HG03378 (cell line): Measurements from ENCODE around the gene CCNY.
"Not testable (repeated sequence)": the region's sequence is repeated elsewhere in the genome, so short reads cannot be mapped to it uniquely, and the experiment has no call there.

ENCODE experiments used
- ATAC-seq: cut with Tn5 transposase; IDR thresholded peaks from one replicate; pipeline ENCODE4 v1.9.1; 2021; ENCODE audit warnings: mild to moderate bottlenecking, moderate library complexity; ENCODE audit not compliant: unreplicated experiment

Gene CCNY

GRCh38 chr10:35353805-35354204, 17.5 kb downstream of the CCNY start:
- ATAC-seq, result peak; percentile 52

GRCh38 chr10:35354257-35354656, 17.9 kb downstream of the CCNY start:
- not testable (repeated sequence) for ATAC-seq

- peak; percentile 74 for ATAC-seq
Observed at GRCh38 chr10:35355971-35356724, 19.8 kb downstream of the CCNY start.

- no peak for ATAC-seq
Observed at GRCh38 chr10:35356725-35357092, 20.4 kb downstream of the CCNY start.

- ATAC-seq, result no peak
Observed at GRCh38 chr10:35359056-35359455, 22.7 kb downstream of the CCNY start.

GRCh38 chr10:35359873-35360272, 23.6 kb downstream of the CCNY start:
- ATAC-seq, result no peak

- ATAC-seq, result no peak
Observed at GRCh38 chr10:35362701-35363350, 26.5 kb downstream of the CCNY start.

GRCh38 chr10:35363587-35363986, 27.3 kb downstream of the CCNY start:
- ATAC-seq, result no peak

GRCh38 chr10:35364808-35365207, 28.5 kb downstream of the CCNY start:
- no peak for ATAC-seq

GRCh38 chr10:35365994-35366393, 29.7 kb downstream of the CCNY start:
- no peak for ATAC-seq

GRCh38 chr10:35367107-35367859, 31.0 kb downstream of the CCNY start:
- ATAC-seq, result no peak

GRCh38 chr10:35367982-35368381, 31.7 kb downstream of the CCNY start:
- ATAC-seq, result no peak

GRCh38 chr10:35368485-35369048, 32.3 kb downstream of the CCNY start:
- ATAC-seq, result no peak

- ATAC-seq, result no peak
Observed at GRCh38 chr10:35369049-35369611, 32.8 kb downstream of the CCNY start.

GRCh38 chr10:35371731-35372130, 35.4 kb downstream of the CCNY start:
- ATAC-seq, result no peak

GRCh38 chr10:35372329-35372728, 36.0 kb downstream of the CCNY start:
- ATAC-seq, result no peak

- no peak for ATAC-seq
Observed at GRCh38 chr10:35375091-35375765, 38.9 kb downstream of the CCNY start.

- no peak for ATAC-seq
Observed at GRCh38 chr10:35377050-35377728, 40.9 kb downstream of the CCNY start.

GRCh38 chr10:35378541-35379210, 42.4 kb downstream of the CCNY start:
- ATAC-seq, result peak; percentile 34
